Esophagus squamous epithelium (tissue), 5 donors: ENCODE results near the gene CFAP77. TPM values are rescaled to one million over a fixed set of nuclear protein-coding genes. Genes with fewer than 3 reads are reported as not detected.

Source experiments
- DNase-seq: peaks from one replicate; lab custom pipeline; 2025; lab: John Stamatoyannopoulos, UW
- H3K27ac ChIP-seq, 4 donors: fragments of 200-600 bp; sonication (generic); one replicate each; pipeline ENCODE4 v1.5.1; 2016 to 2019; ENCODE audit warnings: mild to moderate bottlenecking in 1 of 4
- H3K27me3 ChIP-seq, 4 donors: fragments of 200-600 bp; sonication (generic); 1 replicate in 3 of 4; 2 replicates in 1 of 4; pipeline versions ENCODE4 v1.5.1 to v1.6.0; 2017 to 2021; ENCODE audit warnings: antibody characterized with exemption in 1 of 4
- H3K36me3 ChIP-seq, 3 donors: fragments of 200-600 bp; sonication (generic); one replicate each; pipeline ENCODE4 v1.5.1; 2016 to 2019
- H3K4me1 ChIP-seq, 3 donors: fragments of 200-600 bp; sonication (generic); one replicate each; pipeline ENCODE4 v1.5.1; 2017 to 2019
- H3K4me3 ChIP-seq, 4 donors: fragments of 200-600 bp; sonication (generic); 1 replicate in 3 of 4; 2 replicates in 1 of 4; pipeline ENCODE4 v1.5.1; 2016 to 2019; ENCODE audit warnings: mild to moderate bottlenecking in 2 of 4, moderate library complexity in 1 of 4
- H3K9me3 ChIP-seq, 3 donors: fragments of 200-600 bp; sonication (generic); one replicate each; pipeline ENCODE4 v1.5.1; 2016 to 2019
- POLR2A ChIP-seq, 4 donors: fragments of 450-650 bp; IDR thresholded peaks; one replicate each; pipeline ENCODE4 v1.6.1; 2017; ENCODE audit warnings: antibody characterized with exemption in 4 of 4, mild to moderate bottlenecking in 4 of 4, moderate library complexity in 3 of 4
- WGBS, 2 donors: methylation state at CpG; one replicate each; pipeline ENCODE4 v1.1.5; 2018; 5-methylcytosine and 5-hydroxymethylcytosine counted together
- intact Hi-C: fragments of 100-400 bp; cut with DNase I; formaldehyde crosslinking; loops from one replicate; pipeline ENCODE4 v1.15.0; 2022
- total RNA-seq, 4 donors: library from RNA; depleted of rRNA; stranded (reverse); fragments of >200 nt; gene quantifications; one replicate each; pipeline ENCODE4 v1.1.0, GENCODE V29; 2016
- TF ChIP-seq, protein P1 (sequence below), 6 experiments: fragments of 450-650 bp in 4 of 6; fragments of 200-600 bp in 2 of 6; sonication (generic) in 2 of 6; IDR thresholded peaks; one replicate each; pipeline ENCODE4 v1.5.1; 2016 to 2019; ENCODE audit warnings: antibody characterized with exemption in 6 of 6, mild to moderate bottlenecking in 4 of 6, moderate library complexity in 4 of 6
- donor health status: DM: yes; HTN: yes; CAD: no.

CFAP77 gene
- total RNA-seq, 4 donors from 2014 or later, result not detected

- Histone ChIP-seq H3K27ac (no peak overlapping the region), H3K36me3 (no peaks in the 10 kb centered on the region), H3K9me3 (no peaks in the 10 kb centered on the region), H3K4me3 (no peak overlapping the region), H3K27me3 (peaks cover 50 to 100% (median 83%) of the 10 kb centered on the region in 4 donors), H3K4me1 (peaks cover 3 to 47% (median 5%) of the 10 kb centered on the region in 3 donors)
- DNase-seq, result no peak
- WGBS, 2 donors, result 3% methylated on average over 5 to 8 of the region's 8 CpGs
- intact Hi-C loops, result no loop called here
- no peak for TF ChIP-seq POLR2A (IDR thresholded peaks at IDR 0.05)
- TF ChIP-seq, protein P1, sequence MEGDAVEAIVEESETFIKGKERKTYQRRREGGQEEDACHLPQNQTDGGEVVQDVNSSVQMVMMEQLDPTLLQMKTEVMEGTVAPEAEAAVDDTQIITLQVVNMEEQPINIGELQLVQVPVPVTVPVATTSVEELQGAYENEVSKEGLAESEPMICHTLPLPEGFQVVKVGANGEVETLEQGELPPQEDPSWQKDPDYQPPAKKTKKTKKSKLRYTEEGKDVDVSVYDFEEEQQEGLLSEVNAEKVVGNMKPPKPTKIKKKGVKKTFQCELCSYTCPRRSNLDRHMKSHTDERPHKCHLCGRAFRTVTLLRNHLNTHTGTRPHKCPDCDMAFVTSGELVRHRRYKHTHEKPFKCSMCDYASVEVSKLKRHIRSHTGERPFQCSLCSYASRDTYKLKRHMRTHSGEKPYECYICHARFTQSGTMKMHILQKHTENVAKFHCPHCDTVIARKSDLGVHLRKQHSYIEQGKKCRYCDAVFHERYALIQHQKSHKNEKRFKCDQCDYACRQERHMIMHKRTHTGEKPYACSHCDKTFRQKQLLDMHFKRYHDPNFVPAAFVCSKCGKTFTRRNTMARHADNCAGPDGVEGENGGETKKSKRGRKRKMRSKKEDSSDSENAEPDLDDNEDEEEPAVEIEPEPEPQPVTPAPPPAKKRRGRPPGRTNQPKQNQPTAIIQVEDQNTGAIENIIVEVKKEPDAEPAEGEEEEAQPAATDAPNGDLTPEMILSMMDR (IDR thresholded peaks at IDR 0.05), result no peak
These were observed 173.7 kb downstream of the CFAP77 start for GRCh38 chr9:132583584-132584304.

- Histone ChIP-seq H3K4me1 (peaks cover 5 to 54% (median 8%) of the 10 kb centered on the region in 3 donors), H3K27ac (no peak overlapping the region), H3K27me3 (peaks cover 58 to 100% (median 80%) of the 10 kb centered on the region in 4 donors), H3K4me3 (no peak overlapping the region), H3K9me3 (no peaks in the 10 kb centered on the region), H3K36me3 (no peaks in the 10 kb centered on the region)
- WGBS, 2 donors, result 13 to 18% methylated on average over 25 to 28 of the region's 30 CpGs
- DNase-seq, result no peak
- TF ChIP-seq, protein P1 (IDR thresholded peaks at IDR 0.05), result no peak
- no peak for TF ChIP-seq POLR2A (IDR thresholded peaks at IDR 0.05)
- intact Hi-C loops, result no loop called here
These were observed 174.9 kb downstream of the CFAP77 start for GRCh38 chr9:132584601-132585560.

GRCh38 chr9:132585954-132586829, 176.2 kb downstream of the CFAP77 start:
- no peaks in the 10 kb centered on the region for H3K9me3 ChIP-seq
- intact Hi-C loops, result no loop called here
- H3K36me3 ChIP-seq, result no peaks in the 10 kb centered on the region
- 3 to 11% methylated on average over 23 to 26 of the region's 42 CpGs for WGBS, 2 donors
- DNase-seq, result no peak
- TF ChIP-seq, protein P1 (IDR thresholded peaks at IDR 0.05), result no peak
- TF ChIP-seq POLR2A (IDR thresholded peaks at IDR 0.05), result no peak
- peaks cover 5 to 53% (median 13%) of the 10 kb centered on the region in 3 donors for H3K4me1 ChIP-seq
- H3K27ac ChIP-seq, result no peak overlapping the region
- no peak overlapping the region for H3K4me3 ChIP-seq
- peaks cover 55 to 100% (median 71%) of the 10 kb centered on the region in 4 donors for H3K27me3 ChIP-seq

- Histone ChIP-seq H3K9me3 (no peaks in the 10 kb centered on the region), H3K4me1 (peaks cover 0 to 45% (median 13%) of the 10 kb centered on the region in 3 donors), H3K27ac (no peak overlapping the region), H3K4me3 (no peak overlapping the region), H3K36me3 (no peaks in the 10 kb centered on the region), H3K27me3 (peaks cover 54 to 100% (median 66%) of the 10 kb centered on the region in 4 donors)
- no peak for TF ChIP-seq POLR2A (IDR thresholded peaks at IDR 0.05)
- TF ChIP-seq, protein P1 (IDR thresholded peaks at IDR 0.05), result no peak
- intact Hi-C loops, result no loop called here
- WGBS, 2 donors, result 0% methylated on average over 3 to 4 of the region's 74 CpGs
- no peak for DNase-seq
These were observed 177.0 kb downstream of the CFAP77 start for GRCh38 chr9:132586830-132587591.
